Measurements from ENCODE around the gene MPPED1. TPM values are rescaled to one million over a fixed set of nuclear protein-coding genes. Genes with fewer than 3 reads are reported as not detected.

MPPED1 gene
- total and polyA plus RNA-seq, 2 donors (not counting 3 experiments of a cell fraction or from before 2014, with no cell fraction given) = not detected

DNA sequence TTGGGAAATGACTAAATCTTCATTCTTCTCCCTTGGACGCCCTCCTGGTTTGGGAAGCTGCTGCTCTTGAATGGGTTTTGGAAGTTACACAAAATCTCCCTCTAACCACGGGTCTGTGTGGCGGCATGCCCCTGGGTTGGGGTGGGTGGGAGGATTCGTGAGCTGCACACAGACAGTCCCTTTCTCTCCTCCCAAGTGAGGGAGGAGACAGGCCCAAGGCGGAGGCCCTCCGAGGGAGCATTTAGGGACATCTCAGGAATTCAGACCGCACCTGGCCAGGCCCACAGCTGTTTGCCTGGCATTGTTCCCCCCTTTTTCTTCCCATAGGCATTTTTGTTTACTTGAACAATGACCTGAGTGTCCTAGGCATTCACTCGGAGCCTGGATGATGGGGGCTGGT lies 94.1 kb downstream of the MPPED1 start:
- no peak for DNase-seq (ENCODE audit: low read depth, low spot score)

DNA sequence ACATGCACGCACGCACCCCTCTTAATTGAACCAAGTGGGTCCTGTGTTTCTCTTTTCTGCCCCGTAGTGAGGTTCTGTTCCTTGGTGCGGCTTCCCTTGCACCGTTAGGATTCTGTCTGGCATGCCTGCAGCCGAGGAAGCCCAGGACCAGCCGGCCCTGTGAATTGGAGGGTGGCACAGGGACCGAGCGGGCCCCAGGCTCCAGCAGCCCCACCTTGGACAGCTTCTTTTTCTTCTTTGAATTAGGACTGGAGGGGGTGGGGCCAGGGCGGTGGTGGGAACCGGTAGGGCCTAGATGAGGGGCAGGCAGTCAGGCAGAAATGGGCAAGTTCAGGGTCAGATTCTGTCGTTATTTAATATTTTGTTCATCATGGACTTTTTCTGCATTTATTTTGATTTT lies 94.7 kb downstream of the MPPED1 start:
- Histone ChIP-seq H3K9me3 (replicated peaks; ENCODE audit: control insufficient read depth, insufficient read depth, low read length) (peaks cover 10% of the 10 kb centered on the region), H3K4me2 (ENCODE audit: insufficient read depth, low read length) (no peak overlapping the region), H2AFZ (ENCODE audit: low read depth, low read length) (no peak overlapping the region), H3K9me1 (replicated peaks; ENCODE audit: control insufficient read depth, extremely low read depth, insufficient read depth, low read length) (no peaks in the 10 kb centered on the region), H3K27ac (ENCODE audit: insufficient read depth, low read depth, low read length) (no peak overlapping the region), H3K9ac (replicated peaks; ENCODE audit: extremely low read depth, insufficient read depth, low read length) (no peak overlapping the region), H4K20me1 (replicated peaks; ENCODE audit: control insufficient read depth, extremely low read depth, insufficient read depth, low read length) (no peaks in the 10 kb centered on the region), H3K4me1 (ENCODE audit: control insufficient read depth, extremely low read depth, insufficient read depth, low read length) (no peaks in the 10 kb centered on the region), H3K4me3 (replicated peaks in 1 of 3; ENCODE audit: insufficient read depth in 1 of 3, low read depth in 1 of 3, low read length in 3 of 3) (no peak overlapping the region), H3K27me3 (ENCODE audit: control insufficient read depth in 2 of 2, insufficient read depth in 2 of 2, low read length in 2 of 2) (no peaks in the 10 kb centered on the region), H3K79me2 (ENCODE audit: control insufficient read depth, insufficient read depth, low read length) (no peaks in the 10 kb centered on the region), H3K36me3 (ENCODE audit: control insufficient read depth in 2 of 2, extremely low read depth in 1 of 2, insufficient read depth in 2 of 2, low read length in 2 of 2) (no peaks in the 10 kb centered on the region)
- no peak for FAIRE-seq
- DNase-seq (ENCODE audit: low read depth, low spot score) = no peak
- POLR2A ChIA-PET = no interaction called here
- CTCF ChIA-PET = no interaction called here
- intact Hi-C loops (cut with micrococcal nuclease) = no loop called here
- TF ChIP-seq, protein P1, sequence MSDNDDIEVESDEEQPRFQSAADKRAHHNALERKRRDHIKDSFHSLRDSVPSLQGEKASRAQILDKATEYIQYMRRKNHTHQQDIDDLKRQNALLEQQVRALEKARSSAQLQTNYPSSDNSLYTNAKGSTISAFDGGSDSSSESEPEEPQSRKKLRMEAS (IDR thresholded peaks at IDR 0.05; ENCODE audit: insufficient read depth, insufficient read length) = no peak
- no peak for TF ChIP-seq EZH2 (IDR thresholded peaks at IDR 0.05; ENCODE audit: borderline replicate concordance, low read depth, low read length, severe bottlenecking)
- no peak for TF ChIP-seq FOS (IDR thresholded peaks at IDR 0.05; ENCODE audit: borderline replicate concordance, insufficient read depth, low read length)
- TF ChIP-seq, protein P2, sequence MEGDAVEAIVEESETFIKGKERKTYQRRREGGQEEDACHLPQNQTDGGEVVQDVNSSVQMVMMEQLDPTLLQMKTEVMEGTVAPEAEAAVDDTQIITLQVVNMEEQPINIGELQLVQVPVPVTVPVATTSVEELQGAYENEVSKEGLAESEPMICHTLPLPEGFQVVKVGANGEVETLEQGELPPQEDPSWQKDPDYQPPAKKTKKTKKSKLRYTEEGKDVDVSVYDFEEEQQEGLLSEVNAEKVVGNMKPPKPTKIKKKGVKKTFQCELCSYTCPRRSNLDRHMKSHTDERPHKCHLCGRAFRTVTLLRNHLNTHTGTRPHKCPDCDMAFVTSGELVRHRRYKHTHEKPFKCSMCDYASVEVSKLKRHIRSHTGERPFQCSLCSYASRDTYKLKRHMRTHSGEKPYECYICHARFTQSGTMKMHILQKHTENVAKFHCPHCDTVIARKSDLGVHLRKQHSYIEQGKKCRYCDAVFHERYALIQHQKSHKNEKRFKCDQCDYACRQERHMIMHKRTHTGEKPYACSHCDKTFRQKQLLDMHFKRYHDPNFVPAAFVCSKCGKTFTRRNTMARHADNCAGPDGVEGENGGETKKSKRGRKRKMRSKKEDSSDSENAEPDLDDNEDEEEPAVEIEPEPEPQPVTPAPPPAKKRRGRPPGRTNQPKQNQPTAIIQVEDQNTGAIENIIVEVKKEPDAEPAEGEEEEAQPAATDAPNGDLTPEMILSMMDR (IDR thresholded peaks at IDR 0.05; ENCODE audit: extremely low read depth in 1 of 2, insufficient read depth in 1 of 2, low read depth in 1 of 2, low read length in 2 of 2) = no peak
- TF ChIP-seq POLR2A (IDR thresholded peaks at IDR 0.05; ENCODE audit: low read depth, low read length) = no peak
- no TSS peak for BruUV-seq (replicated peaks)
- dilution Hi-C loops (cut with MboI; ENCODE audit: extremely low pct_ligation_motif_present, low sequenced_read_pairs) = no loop called here

More for the DNA sequence above, 94.1 kb downstream of the MPPED1 start:
- Histone ChIP-seq H3K27me3 (ENCODE audit: control insufficient read depth in 2 of 2, insufficient read depth in 2 of 2, low read length in 2 of 2) (no peaks in the 10 kb centered on the region), H3K4me3 (replicated peaks in 1 of 3; ENCODE audit: insufficient read depth in 1 of 3, low read depth in 1 of 3, low read length in 3 of 3) (no peak overlapping the region), H3K4me1 (ENCODE audit: control insufficient read depth, extremely low read depth, insufficient read depth, low read length) (no peaks in the 10 kb centered on the region), H2AFZ (ENCODE audit: low read depth, low read length) (no peak overlapping the region), H4K20me1 (replicated peaks; ENCODE audit: control insufficient read depth, extremely low read depth, insufficient read depth, low read length) (no peaks in the 10 kb centered on the region), H3K9me1 (replicated peaks; ENCODE audit: control insufficient read depth, extremely low read depth, insufficient read depth, low read length) (no peaks in the 10 kb centered on the region), H3K27ac (ENCODE audit: insufficient read depth, low read depth, low read length) (no peak overlapping the region), H3K9ac (replicated peaks; ENCODE audit: extremely low read depth, insufficient read depth, low read length) (no peak overlapping the region), H3K36me3 (ENCODE audit: control insufficient read depth in 2 of 2, extremely low read depth in 1 of 2, insufficient read depth in 2 of 2, low read length in 2 of 2) (no peaks in the 10 kb centered on the region), H3K4me2 (ENCODE audit: insufficient read depth, low read length) (no peak overlapping the region), H3K79me2 (ENCODE audit: control insufficient read depth, insufficient read depth, low read length) (no peaks in the 10 kb centered on the region), H3K9me3 (replicated peaks; ENCODE audit: control insufficient read depth, insufficient read depth, low read length) (peaks cover 10% of the 10 kb centered on the region)
- dilution Hi-C loops (cut with MboI; ENCODE audit: extremely low pct_ligation_motif_present, low sequenced_read_pairs) (no loop called here), intact Hi-C loops (cut with micrococcal nuclease) (no loop called here)
- FAIRE-seq = no peak
- ChIA-PET POLR2A (no interaction called here), CTCF (no interaction called here)
- BruUV-seq (replicated peaks) = no TSS peak
- TF ChIP-seq POLR2A (IDR thresholded peaks at IDR 0.05; ENCODE audit: low read depth, low read length) (no peak), EZH2 (IDR thresholded peaks at IDR 0.05; ENCODE audit: borderline replicate concordance, low read depth, low read length, severe bottlenecking) (no peak)
- TF ChIP-seq, protein P2 (IDR thresholded peaks at IDR 0.05; ENCODE audit: extremely low read depth in 1 of 2, insufficient read depth in 1 of 2, low read depth in 1 of 2, low read length in 2 of 2) = no peak
